Sigmoid colon (tissue), 3 donors: ENCODE measurements around the gene SMAP2.

ENCODE experiments used
- CTCF ChIP-seq, 4 experiments: fragments of 450-650 bp in 3 of 4; fragments of 200-600 bp in 1 of 4; IDR thresholded peaks; one replicate each; pipeline ENCODE4 v1.5.1; 2016 to 2019; ENCODE audit warnings: antibody characterized with exemption in 4 of 4, mild to moderate bottlenecking in 3 of 4, moderate library complexity in 2 of 4
- POLR2A ChIP-seq, 2 donors: fragments of 450-650 bp; IDR thresholded peaks; one replicate each; pipeline ENCODE4 v1.6.1; 2016; ENCODE audit warnings: antibody characterized with exemption in 2 of 2, mild to moderate bottlenecking in 2 of 2, moderate library complexity in 2 of 2

GRCh38 chr1:40383488-40384412, 10.2 kb downstream of the SMAP2 start:
- no peak for TF ChIP-seq POLR2A (IDR thresholded peaks at IDR 0.05)
- TF ChIP-seq CTCF (IDR thresholded peaks at IDR 0.05) = no peak
